Measurements from ENCODE around the gene NGLY1. TPM values are rescaled to one million over a fixed set of nuclear protein-coding genes. Genes with fewer than 3 reads are reported as not detected.

Gene NGLY1
- total and polyA plus RNA-seq, 2 of the 8 experiments (the other 6 are each of a cell fraction or from before 2014, with no cell fraction given) = 3.1 to 24.8 TPM

DNA sequence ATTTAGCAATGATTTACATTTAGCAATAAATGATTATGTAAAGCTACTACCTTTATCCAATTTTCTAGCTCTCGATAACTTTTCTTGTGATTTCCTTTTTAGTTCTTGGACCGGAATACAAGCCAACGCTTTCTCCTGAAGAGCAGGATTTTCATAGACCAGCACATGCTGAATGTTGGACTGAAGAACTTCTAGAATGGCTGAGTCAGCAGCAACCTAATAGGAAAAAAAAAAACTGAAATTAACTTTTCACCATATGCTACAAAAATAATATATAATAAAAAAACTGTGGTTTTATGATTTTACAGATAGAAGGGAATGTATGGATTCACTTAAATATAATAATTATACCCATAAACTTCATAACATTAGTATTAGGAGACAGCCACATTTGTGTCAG lies 32.2 kb downstream of the NGLY1 start:
- H2AFZ ChIP-seq (ENCODE audit: low read length) = no peak overlapping the region
- peaks cover 0 to 7% (median 3%) of the 10 kb centered on the region in 4 experiments; a peak in 4 of 7 replicates for H3K4me1 ChIP-seq (replicated peaks in 1 of 4; ENCODE audit: control insufficient read depth in 3 of 4, insufficient read depth in 4 of 4, low read length in 3 of 4)
- no peak overlapping the region for H4K5ac ChIP-seq (ENCODE audit: insufficient read length, low read depth, low read length)
- H2BK120ac ChIP-seq (replicated peaks; ENCODE audit: low read depth, low read length) = no peak overlapping the region
- H3K27me3 ChIP-seq (replicated peaks in 1 of 4; ENCODE audit: control insufficient read depth in 3 of 4, extremely low read depth in 1 of 4, insufficient read depth in 3 of 4, low read length in 3 of 4) = no peaks in the 10 kb centered on the region
- no peak overlapping the region for H3K4me3 ChIP-seq (ENCODE audit: extremely low read depth in 1 of 4, insufficient read depth in 2 of 4, low read depth in 3 of 4, low read length in 4 of 4)
- POLR2A ChIA-PET (ENCODE audit: partially characterized antibody) = no interaction called here
- H2BK20ac ChIP-seq (ENCODE audit: low read length) = no peak overlapping the region
- H3K56ac ChIP-seq (replicated peaks; ENCODE audit: insufficient read length, low read depth, low read length) = no peak overlapping the region
- no peak overlapping the region for H3K4ac ChIP-seq (replicated peaks; ENCODE audit: insufficient read length, low read depth, low read length)
- CTCF ChIA-PET (ENCODE audit: partially characterized antibody) = interaction anchor here (0.7 to 1.6 kb wide), 2 partner anchors 83 to 103 kb away, joined by 3 to 7 read pairs; no protein-coding TSS in a partner anchor
- no peak overlapping the region for H2BK15ac ChIP-seq (ENCODE audit: low read length)
- H3K79me2 ChIP-seq (ENCODE audit: control insufficient read depth in 1 of 2, insufficient read depth in 2 of 2, low read length in 2 of 2) = no peaks in the 10 kb centered on the region
- no peak overlapping the region for H2BK12ac ChIP-seq (ENCODE audit: low read depth, low read length)
- H3K9ac ChIP-seq (replicated peaks in 1 of 4; ENCODE audit: extremely low read depth in 1 of 4, low read depth in 3 of 4, low read length in 3 of 4) = no peak overlapping the region
- H3K23me2 ChIP-seq (ENCODE audit: low read depth, low read length) = no peaks in the 10 kb centered on the region
- H3K14ac ChIP-seq (ENCODE audit: insufficient read length) = no peak overlapping the region
- H3K27ac ChIP-seq (ENCODE audit: low read depth, low read length) = no peak overlapping the region
- DNase-seq (ENCODE audit: low read depth in 1 of 2, low spot score in 2 of 2) (no peak), FAIRE-seq (no peak)
- H3K9me3 ChIP-seq (ENCODE audit: insufficient read depth in 2 of 2, low read depth in 1 of 2, low read length in 1 of 2) = no peaks in the 10 kb centered on the region
- no peak overlapping the region for H3K4me2 ChIP-seq (ENCODE audit: insufficient read depth in 1 of 2, low read depth in 2 of 2, low read length in 2 of 2)
- H2AK5ac ChIP-seq (ENCODE audit: low read depth, low read length) = no peak overlapping the region
- H3K23ac ChIP-seq (ENCODE audit: insufficient read length) = no peak overlapping the region
- no peak overlapping the region for H4K91ac ChIP-seq (replicated peaks; ENCODE audit: insufficient read length, low read length)
- H3K79me1 ChIP-seq (ENCODE audit: low read depth, low read length) = no peaks in the 10 kb centered on the region
- WGBS, 2 experiments (ENCODE audit: extremely low coverage in 1 of 2, insufficient coverage in 1 of 2, insufficient read length in 1 of 2, insufficient replicate concordance in 2 of 2, low coverage in 1 of 2, low lambda C conversion rate in 2 of 2, missing lambda C conversion rate in 1 of 2) = 96% methylated on average over 3 of the region's 3 CpGs; no CpG with 5 or more reads in 1 of the 2 experiments
- H3K36me3 ChIP-seq (ENCODE audit: control insufficient read depth in 2 of 4, insufficient read depth in 4 of 4, low read length in 3 of 4) = peaks cover 0 to 8% (median 3%) of the 10 kb centered on the region in 4 experiments; a peak in 4 of 8 replicates
- H3K18ac ChIP-seq (ENCODE audit: extremely low read depth, low read length) = no peak overlapping the region
- peaks cover 0 to 1% of the 10 kb centered on the region in 2 experiments for H4K20me1 ChIP-seq (replicated peaks in 1 of 2; ENCODE audit: control insufficient read depth in 1 of 2, insufficient read depth in 2 of 2, low read length in 2 of 2)
- H2BK5ac ChIP-seq (ENCODE audit: low read depth, low read length) = no peak overlapping the region
- no peak overlapping the region for H4K8ac ChIP-seq (ENCODE audit: extremely low read depth, insufficient read depth, low read length)
